Measurements from ENCODE around the gene ANKRD37. TPM values are rescaled to one million over a fixed set of nuclear protein-coding genes. Genes with fewer than 3 reads are reported as not detected.

ANKRD37 gene
- total and polyA plus RNA-seq, 9 of the 15 experiments (the other 6 are each of a cell fraction or from before 2014, with no cell fraction given): 1.3 to 53.7 (median 3.6) TPM

GRCh38 chr4:185424905-185425646 is 28.4 kb downstream of the ANKRD37 start (continued):
- TF ChIP-seq PHF8 (IDR thresholded peaks at IDR 0.05; ENCODE audit: borderline replicate concordance, low read length) (no peak), UBTF (IDR thresholded peaks at IDR 0.05; ENCODE audit: borderline replicate concordance in 1 of 2, low read depth in 2 of 2, low read length in 2 of 2) (no peak), ZNF699 (CRISPR knock-in tag; IDR thresholded peaks at IDR 0.05; ENCODE audit: insufficient replicate concordance) (no peak), NONO (IDR thresholded peaks at IDR 0.05; ENCODE audit: low read depth in 2 of 2, low read length in 1 of 2) (peak in 1 of 2 experiments; percentile 89; a peak in 2 of 4 replicates), ZNF398 (CRISPR knock-in tag; IDR thresholded peaks at IDR 0.05) (no peak), MEF2A (IDR thresholded peaks at IDR 0.05; ENCODE audit: control insufficient read depth, low read depth, low read length) (no peak), PRDM10 (IDR thresholded peaks at IDR 0.05; ENCODE audit: partially characterized antibody) (no peak), ZNF511 (CRISPR knock-in tag; IDR thresholded peaks at IDR 0.05) (no peak), EGR1 (conservative IDR thresholded peaks at IDR 0.05) (no peak), NCOA2 (IDR thresholded peaks at IDR 0.05; ENCODE audit: partially characterized antibody in 2 of 2) (peak in 1 of 2 experiments; percentile 86), RBM34 (IDR thresholded peaks at IDR 0.05; ENCODE audit: borderline replicate concordance, insufficient read depth, low read length) (no peak), SRSF9 (IDR thresholded peaks at IDR 0.05; ENCODE audit: borderline replicate concordance, low read depth, low read length) (no peak), ETV1 (tag; conservative IDR thresholded peaks at IDR 0.05; ENCODE audit: low read depth) (0 out of 2 replicates have a peak, but pooled peaks have one; percentile 5), ZFP36 (IDR thresholded peaks at IDR 0.05; ENCODE audit: low read depth, low read length, partially characterized antibody) (no peak), DNMT1 (IDR thresholded peaks at IDR 0.05) (no peak), OTX1 (CRISPR knock-in tag; IDR thresholded peaks at IDR 0.05) (no peak), CREBBP (IDR thresholded peaks at IDR 0.05; ENCODE audit: low read depth, low read length) (no peak)

Data from K562 (cell line).